Loucy (cell line): Measurements from ENCODE around the gene KDM6A.

Source experiments
- H2AFZ ChIP-seq: fragments of 200-600 bp; sonication (generic); 2 replicates; pipeline ENCODE4 v1.6.0; 2016; ENCODE audit warnings: antibody characterized with exemption, mild to moderate bottlenecking, low read length, moderate library complexity
- H3F3A ChIP-seq: fragments of 200-600 bp; 2 replicates; pipeline ENCODE4 v1.6.0; 2016; ENCODE audit warnings: antibody characterized with exemption, low read depth, mild to moderate bottlenecking
- H3K27me3 ChIP-seq: fragments of 200-600 bp; sonication (generic); 2 replicates; pipeline ENCODE4 v1.6.1; 2014; ENCODE audit warnings: low read length, mild to moderate bottlenecking; ENCODE audit not compliant: insufficient read depth, poor library complexity, severe bottlenecking
- H3K36me3 ChIP-seq: fragments of 200-600 bp; sonication (generic); 2 replicates; pipeline ENCODE4 v1.6.1; 2016; ENCODE audit warnings: low read length; ENCODE audit not compliant: insufficient read depth
- H3K4me1 ChIP-seq: fragments of 200-600 bp; sonication (generic); 2 replicates; pipeline ENCODE4 v1.5.1; 2014; ENCODE audit warnings: low read length, mild to moderate bottlenecking; ENCODE audit not compliant: insufficient read depth, poor library complexity, severe bottlenecking
- H3K4me2 ChIP-seq: fragments of 200-600 bp; sonication (generic); 2 replicates; pipeline ENCODE4 v1.6.0; 2014; ENCODE audit warnings: antibody characterized with exemption, low read length, low read depth, mild to moderate bottlenecking; ENCODE audit not compliant: poor library complexity, severe bottlenecking
- H3K4me3 ChIP-seq: fragments of 200-600 bp; sonication (generic); 2 replicates; pipeline ENCODE4 v1.5.1; 2014; ENCODE audit warnings: low read length, mild to moderate bottlenecking, mixed read lengths; ENCODE audit not compliant: poor library complexity, severe bottlenecking
- H3K79me2 ChIP-seq: fragments of 200-600 bp; sonication (generic); 2 replicates; pipeline ENCODE4 v1.6.1; 2014; ENCODE audit warnings: low read length; ENCODE audit not compliant: insufficient read depth
- H3K9ac ChIP-seq: fragments of 200-600 bp; sonication (generic); 2 replicates; pipeline ENCODE4 v1.6.0; 2014; ENCODE audit warnings: mild to moderate bottlenecking, low read depth, low read length, moderate library complexity; ENCODE audit not compliant: poor library complexity, severe bottlenecking
- H3K9me2 ChIP-seq: fragments of 200-600 bp; sonication (generic); replicated peaks from 2 replicates; pipeline ENCODE4 v1.6.1; 2016; ENCODE audit warnings: low read depth, low read length, mixed read lengths
- H3K9me3 ChIP-seq: fragments of 200-600 bp; sonication (generic); 2 replicates; pipeline ENCODE4 v1.6.1; 2014; ENCODE audit warnings: mild to moderate bottlenecking, antibody characterized with exemption, low read length, low read depth; ENCODE audit not compliant: insufficient read depth
- H4K20me1 ChIP-seq: fragments of 200-600 bp; sonication (generic); 2 replicates; pipeline ENCODE4 v1.6.0; 2014; ENCODE audit warnings: antibody characterized with exemption, low read length, mild to moderate bottlenecking; ENCODE audit not compliant: insufficient read depth, poor library complexity, severe bottlenecking
- EZH2phosphoT487 ChIP-seq: fragments of 200-600 bp; IDR thresholded peaks from 2 replicates; pipeline ENCODE4 v1.6.1; 2018; ENCODE audit warnings: antibody characterized with exemption, mild to moderate bottlenecking, moderate library complexity, borderline replicate concordance
- TF ChIP-seq, protein P1 (sequence below): fragments of 200-600 bp; sonication (generic); conservative IDR thresholded peaks from 2 replicates; pipeline ENCODE4 v1.5.1; 2014; ENCODE audit warnings: mild to moderate bottlenecking, antibody characterized with exemption, low read length

The KDM6A gene

DNA sequence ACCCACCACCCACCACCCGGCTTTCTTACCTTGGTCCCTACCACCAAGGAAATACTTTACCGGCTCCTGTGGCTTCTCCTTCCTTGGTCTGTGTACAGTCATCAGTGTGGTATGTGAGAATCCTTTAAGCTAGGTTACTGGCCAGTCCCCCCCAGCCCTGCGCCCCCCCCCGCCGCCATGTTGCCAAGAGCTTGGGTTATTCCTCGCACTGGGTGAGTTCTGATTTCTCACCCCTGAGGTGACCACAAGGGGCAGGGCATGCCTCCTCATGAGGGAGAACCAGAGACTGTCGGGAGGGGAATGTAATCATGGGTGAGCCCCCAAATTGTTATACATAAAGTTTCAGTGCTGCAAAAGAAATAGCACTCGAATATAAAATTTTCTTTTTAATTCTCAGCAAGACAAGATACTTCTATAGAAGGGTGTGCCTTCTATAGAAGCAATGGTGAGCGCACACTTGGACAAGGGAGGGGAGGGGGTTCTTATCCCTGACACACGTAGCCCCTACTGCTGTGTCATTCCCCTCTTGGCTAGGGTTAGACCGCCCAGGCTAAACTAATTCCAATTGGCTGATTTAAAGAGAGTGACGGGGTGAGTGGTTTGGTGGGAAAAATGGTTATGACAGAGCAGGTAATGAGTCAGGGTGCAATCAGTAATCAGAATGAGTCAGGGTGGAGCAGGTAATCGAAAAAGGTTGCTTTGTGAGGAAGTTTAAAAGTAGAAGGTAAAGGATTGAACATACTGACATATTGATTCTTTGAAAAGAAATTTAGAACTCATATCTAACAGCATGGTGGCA lies 133.2 kb downstream of the KDM6A start:
- Histone ChIP-seq H3K9me3 (no peaks in the 10 kb centered on the region), H3K9ac (no peak overlapping the region), H3K4me2 (no peak overlapping the region), H4K20me1 (peaks cover 10% of the 10 kb centered on the region), H3K9me2 (no peaks in the 10 kb centered on the region), H2AFZ (no peak overlapping the region), H3F3A (no peaks in the 10 kb centered on the region), H3K4me1 (peaks cover 6% of the 10 kb centered on the region), H3K4me3 (no peak overlapping the region), H3K27me3 (no peaks in the 10 kb centered on the region), H3K79me2 (peaks cover 52% of the 10 kb centered on the region), H3K36me3 (no peaks in the 10 kb centered on the region)
- TF ChIP-seq, protein P1, sequence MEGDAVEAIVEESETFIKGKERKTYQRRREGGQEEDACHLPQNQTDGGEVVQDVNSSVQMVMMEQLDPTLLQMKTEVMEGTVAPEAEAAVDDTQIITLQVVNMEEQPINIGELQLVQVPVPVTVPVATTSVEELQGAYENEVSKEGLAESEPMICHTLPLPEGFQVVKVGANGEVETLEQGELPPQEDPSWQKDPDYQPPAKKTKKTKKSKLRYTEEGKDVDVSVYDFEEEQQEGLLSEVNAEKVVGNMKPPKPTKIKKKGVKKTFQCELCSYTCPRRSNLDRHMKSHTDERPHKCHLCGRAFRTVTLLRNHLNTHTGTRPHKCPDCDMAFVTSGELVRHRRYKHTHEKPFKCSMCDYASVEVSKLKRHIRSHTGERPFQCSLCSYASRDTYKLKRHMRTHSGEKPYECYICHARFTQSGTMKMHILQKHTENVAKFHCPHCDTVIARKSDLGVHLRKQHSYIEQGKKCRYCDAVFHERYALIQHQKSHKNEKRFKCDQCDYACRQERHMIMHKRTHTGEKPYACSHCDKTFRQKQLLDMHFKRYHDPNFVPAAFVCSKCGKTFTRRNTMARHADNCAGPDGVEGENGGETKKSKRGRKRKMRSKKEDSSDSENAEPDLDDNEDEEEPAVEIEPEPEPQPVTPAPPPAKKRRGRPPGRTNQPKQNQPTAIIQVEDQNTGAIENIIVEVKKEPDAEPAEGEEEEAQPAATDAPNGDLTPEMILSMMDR: no peak
- TF ChIP-seq EZH2phosphoT487: no peak

- no peak overlapping the region for H3K4me3 ChIP-seq
- H4K20me1 ChIP-seq: peaks cover 4% of the 10 kb centered on the region
- no peak overlapping the region for H3K4me2 ChIP-seq
- no peak overlapping the region for H3K9ac ChIP-seq
- H3K9me2 ChIP-seq: no peaks in the 10 kb centered on the region
- no peaks in the 10 kb centered on the region for H3K27me3 ChIP-seq
- no peak overlapping the region for H2AFZ ChIP-seq
- TF ChIP-seq, protein P1: no peak
- TF ChIP-seq EZH2phosphoT487: no peak
- no peaks in the 10 kb centered on the region for H3K36me3 ChIP-seq
- no peaks in the 10 kb centered on the region for H3F3A ChIP-seq
- no peaks in the 10 kb centered on the region for H3K4me1 ChIP-seq
- H3K9me3 ChIP-seq: no peaks in the 10 kb centered on the region
- peaks cover 45% of the 10 kb centered on the region for H3K79me2 ChIP-seq
Observed at GRCh38 chrX:45007598-45007997, 134.6 kb downstream of the KDM6A start.

DNA sequence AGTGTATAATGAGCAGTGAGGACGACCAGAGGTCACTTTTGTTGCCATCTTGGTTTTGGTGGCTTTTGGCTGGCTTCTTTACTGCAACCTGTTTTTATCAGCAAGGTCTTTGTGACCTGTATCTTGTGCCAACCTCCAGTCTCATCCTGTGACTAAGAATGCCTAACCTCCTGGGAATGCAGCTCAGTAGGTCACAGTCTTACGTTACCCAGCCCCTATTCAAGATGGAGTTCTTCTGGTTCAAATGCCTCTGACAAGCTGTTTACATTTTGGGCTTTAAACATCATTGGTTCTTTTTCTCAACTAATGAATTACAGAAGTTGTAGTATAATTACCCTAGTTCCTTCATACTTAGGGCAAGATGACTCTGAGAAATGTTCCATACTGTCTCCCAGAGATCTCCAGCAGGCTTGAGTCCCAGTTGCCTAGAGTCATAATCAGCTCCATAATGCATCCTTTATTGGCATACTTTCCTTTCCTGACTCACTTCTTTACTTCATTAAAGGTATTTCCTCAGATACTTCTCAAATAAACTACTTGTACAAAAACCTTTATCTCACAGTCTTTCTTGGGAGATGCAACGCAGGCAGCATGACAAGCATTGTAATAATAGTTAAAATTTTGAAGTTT lies 136.5 kb downstream of the KDM6A start:
- H3F3A ChIP-seq: no peaks in the 10 kb centered on the region
- no peak overlapping the region for H3K4me3 ChIP-seq
- H3K9ac ChIP-seq: no peak overlapping the region
- no peaks in the 10 kb centered on the region for H3K9me3 ChIP-seq
- no peaks in the 10 kb centered on the region for H3K4me1 ChIP-seq
- H3K9me2 ChIP-seq: no peaks in the 10 kb centered on the region
- H3K79me2 ChIP-seq: peaks cover 56% of the 10 kb centered on the region
- H3K27me3 ChIP-seq: no peaks in the 10 kb centered on the region
- no peak overlapping the region for H3K4me2 ChIP-seq
- H3K36me3 ChIP-seq: no peaks in the 10 kb centered on the region
- TF ChIP-seq EZH2phosphoT487: no peak
- TF ChIP-seq, protein P1: no peak
- no peak overlapping the region for H2AFZ ChIP-seq
- H4K20me1 ChIP-seq: peaks cover 10% of the 10 kb centered on the region
